Kidney epithelial cell (primary cell): ENCODE results near the gene CNTNAP2. TPM values are rescaled to one million over a fixed set of nuclear protein-coding genes. Genes with fewer than 3 reads are reported as not detected.

Source experiments
- DNase-seq: peaks from one replicate; pipeline ENCODE4 v3.0.0-alpha.2; 2010; ENCODE audit warnings: low read depth
- H3K27me3 ChIP-seq: 2 replicates; pipeline ENCODE4 v1.6.0; 2011; ENCODE audit warnings: low read length; ENCODE audit not compliant: control insufficient read depth, insufficient read depth
- H3K36me3 ChIP-seq: 2 replicates; pipeline ENCODE4 v1.5.1; 2011; ENCODE audit warnings: low read length; ENCODE audit not compliant: control insufficient read depth, insufficient read depth
- H3K4me3 ChIP-seq: 2 replicates; pipeline ENCODE4 v1.5.1; 2011; ENCODE audit warnings: low read depth, mild to moderate bottlenecking, control low read depth, low read length
- CTCF ChIP-seq: IDR thresholded peaks from 2 replicates; pipeline ENCODE4 v1.5.1; 2011; ENCODE audit warnings: mild to moderate bottlenecking, moderate library complexity, low read length, control low read depth, inconsistent platforms; ENCODE audit not compliant: insufficient read depth, poor library complexity, severe bottlenecking
- total RNA-seq: library from RNA; depleted of rRNA; stranded (reverse); fragments of >200 nt; gene quantifications from 2 replicates; pipeline ENCODE4 v1.2.3, GENCODE V29; 2015

Gene CNTNAP2
- total RNA-seq, 1 donor from 2014 or later, result 14.0 TPM

DNA sequence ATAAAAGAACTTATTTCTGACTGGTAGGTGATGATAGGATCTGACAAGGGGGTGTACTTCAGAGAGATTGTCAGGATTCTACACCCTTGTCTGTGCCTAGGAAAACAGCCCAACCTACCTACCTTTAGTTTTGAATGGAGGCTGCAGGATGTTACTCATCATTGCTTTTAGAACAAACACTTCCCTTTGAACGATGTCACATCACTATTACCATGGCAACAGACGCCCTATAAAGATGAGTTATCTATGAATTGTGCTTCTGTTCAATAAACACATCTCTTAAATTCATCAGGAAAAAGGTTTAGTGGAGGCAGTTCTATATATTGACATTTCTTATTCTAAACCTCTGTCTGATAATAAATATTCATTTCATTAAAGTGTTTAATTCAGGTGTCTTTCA is 362.4 kb downstream of the CNTNAP2 start:
- H3K27me3 ChIP-seq, result no peaks in the 10 kb centered on the region
- H3K4me3 ChIP-seq, result no peak overlapping the region
- TF ChIP-seq CTCF, result no peak
- no peak for DNase-seq
- H3K36me3 ChIP-seq, result no peaks in the 10 kb centered on the region

DNA sequence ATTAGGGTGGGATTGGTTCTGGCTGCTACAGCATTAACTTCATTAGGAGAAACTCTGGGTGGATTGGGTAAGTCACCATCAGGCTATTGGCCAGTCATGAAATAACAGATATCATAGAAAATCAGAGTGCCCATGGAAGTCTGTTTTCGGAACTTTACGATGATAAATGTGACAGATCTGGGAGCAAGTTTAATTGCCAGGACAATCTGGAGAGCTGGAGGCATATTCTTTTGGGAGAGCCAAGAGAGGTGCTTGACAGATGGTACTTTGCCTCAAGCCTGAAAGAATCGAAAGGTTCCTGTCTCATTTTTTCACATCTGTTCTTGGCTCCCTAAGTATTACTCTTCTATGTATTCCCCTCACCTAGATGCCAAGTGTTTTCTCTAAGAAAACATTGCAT is 369.9 kb downstream of the CNTNAP2 start:
- Histone ChIP-seq H3K4me3 (no peak overlapping the region), H3K36me3 (no peaks in the 10 kb centered on the region)

GRCh38 chr7:146492017-146492416 is 375.4 kb downstream of the CNTNAP2 start:
- DNase-seq, result no peak
- Histone ChIP-seq H3K27me3 (no peaks in the 10 kb centered on the region), H3K36me3 (no peaks in the 10 kb centered on the region), H3K4me3 (no peak overlapping the region)
- no peak for TF ChIP-seq CTCF

More for the DNA sequence above, 369.9 kb downstream of the CNTNAP2 start:
- H3K27me3 ChIP-seq, result no peaks in the 10 kb centered on the region
- no peak for DNase-seq
- no peak for TF ChIP-seq CTCF

DNA sequence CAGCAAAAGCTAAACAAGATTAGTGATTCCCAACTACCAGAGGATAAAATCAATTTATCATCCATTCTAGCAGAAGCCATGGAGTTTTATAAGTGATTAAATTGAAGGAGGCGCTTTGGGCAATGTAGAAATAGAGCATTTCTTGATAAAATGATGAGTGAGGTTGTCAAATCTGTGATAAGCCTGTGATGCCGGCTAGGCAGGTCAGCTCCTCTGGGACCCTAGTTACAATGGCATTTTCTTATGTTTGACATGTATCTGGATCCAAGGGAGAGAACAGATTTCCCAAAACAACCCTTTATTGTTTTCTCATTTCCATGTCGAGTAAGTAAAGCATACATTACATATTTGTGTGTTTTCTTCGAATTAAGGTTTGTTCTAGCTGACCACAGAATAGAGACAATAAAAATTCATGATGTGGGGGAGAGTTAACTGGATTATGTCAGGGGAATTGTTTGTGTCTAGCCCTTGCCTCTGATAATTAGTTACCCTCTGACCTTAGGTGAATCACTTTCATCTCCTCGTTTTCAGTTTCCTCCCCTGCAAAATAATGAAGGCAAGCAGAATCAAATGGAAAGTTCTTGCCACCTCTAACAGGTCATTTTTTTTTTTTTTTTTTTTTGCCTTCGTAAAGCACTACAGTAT is 378.5 kb downstream of the CNTNAP2 start:
- H3K4me3 ChIP-seq, result no peak overlapping the region
- TF ChIP-seq CTCF, result no peak
- no peak for DNase-seq
- no peaks in the 10 kb centered on the region for H3K27me3 ChIP-seq
- H3K36me3 ChIP-seq, result no peaks in the 10 kb centered on the region

DNA sequence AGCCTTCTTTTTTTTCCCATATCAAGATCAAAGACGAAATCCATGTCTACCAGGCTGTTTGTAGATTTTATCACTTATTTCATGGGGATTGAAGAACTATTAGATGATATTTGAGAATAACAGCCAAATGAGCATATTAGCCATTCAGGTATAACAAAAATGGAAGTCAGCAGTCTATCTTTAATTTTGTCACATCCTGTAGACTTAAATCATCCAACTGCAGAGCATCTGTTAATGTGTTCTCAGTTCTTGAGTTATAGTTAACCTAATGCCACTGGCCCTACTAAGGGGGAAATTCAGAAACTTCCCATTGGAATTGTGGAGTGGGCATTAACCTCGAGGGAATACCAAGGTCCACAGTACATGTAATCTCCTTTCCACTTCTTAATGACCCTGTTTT is 380.1 kb downstream of the CNTNAP2 start:
- H3K36me3 ChIP-seq, result no peaks in the 10 kb centered on the region
- DNase-seq, result no peak
- TF ChIP-seq CTCF, result no peak
- H3K27me3 ChIP-seq, result no peaks in the 10 kb centered on the region
- no peak overlapping the region for H3K4me3 ChIP-seq

DNA sequence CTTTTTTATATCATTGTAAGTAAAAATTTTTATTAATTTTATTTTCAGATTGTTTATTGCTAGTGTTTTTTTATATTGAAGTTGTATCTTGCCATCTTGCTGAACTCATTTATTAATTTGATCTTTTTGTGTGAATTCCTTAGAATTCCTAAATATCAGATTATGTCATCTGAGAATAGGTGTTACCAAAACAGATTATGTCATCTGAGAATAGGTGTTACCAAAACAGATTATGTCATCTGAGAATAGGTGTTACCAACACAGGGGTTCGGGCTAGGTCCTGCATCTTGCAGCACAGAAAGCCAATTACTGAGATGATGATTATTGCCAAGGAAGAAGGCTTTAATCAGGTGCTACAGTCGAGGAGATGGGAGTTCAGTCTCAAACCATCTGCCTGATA is 383.4 kb downstream of the CNTNAP2 start:
- no peak for DNase-seq
- no peak for TF ChIP-seq CTCF
- Histone ChIP-seq H3K36me3 (no peaks in the 10 kb centered on the region), H3K27me3 (no peaks in the 10 kb centered on the region), H3K4me3 (no peak overlapping the region)
